Measurements from ENCODE around the gene LPCAT3.

The LPCAT3 gene

DNA sequence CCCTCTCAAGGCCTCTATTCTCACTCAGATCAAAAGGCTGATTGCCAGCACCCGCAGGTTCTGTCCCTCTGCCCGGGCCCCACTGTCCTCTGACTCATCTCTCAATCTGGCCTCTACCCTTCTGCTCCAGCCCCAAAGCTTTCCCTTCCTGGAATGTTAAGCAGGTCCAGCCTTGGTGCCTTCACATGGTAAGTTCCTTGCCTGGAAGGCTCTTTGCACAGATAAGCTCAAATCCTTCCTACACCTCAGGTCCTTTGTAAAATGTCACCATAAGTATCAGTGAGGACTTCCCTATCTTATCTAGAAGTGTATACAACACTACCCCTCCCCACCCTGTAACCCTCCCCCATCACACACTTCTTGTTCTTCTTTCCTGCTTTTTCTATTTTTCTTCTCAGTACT lies 22.2 kb downstream of the LPCAT3 start:
- DNase-seq = no peak

DNA sequence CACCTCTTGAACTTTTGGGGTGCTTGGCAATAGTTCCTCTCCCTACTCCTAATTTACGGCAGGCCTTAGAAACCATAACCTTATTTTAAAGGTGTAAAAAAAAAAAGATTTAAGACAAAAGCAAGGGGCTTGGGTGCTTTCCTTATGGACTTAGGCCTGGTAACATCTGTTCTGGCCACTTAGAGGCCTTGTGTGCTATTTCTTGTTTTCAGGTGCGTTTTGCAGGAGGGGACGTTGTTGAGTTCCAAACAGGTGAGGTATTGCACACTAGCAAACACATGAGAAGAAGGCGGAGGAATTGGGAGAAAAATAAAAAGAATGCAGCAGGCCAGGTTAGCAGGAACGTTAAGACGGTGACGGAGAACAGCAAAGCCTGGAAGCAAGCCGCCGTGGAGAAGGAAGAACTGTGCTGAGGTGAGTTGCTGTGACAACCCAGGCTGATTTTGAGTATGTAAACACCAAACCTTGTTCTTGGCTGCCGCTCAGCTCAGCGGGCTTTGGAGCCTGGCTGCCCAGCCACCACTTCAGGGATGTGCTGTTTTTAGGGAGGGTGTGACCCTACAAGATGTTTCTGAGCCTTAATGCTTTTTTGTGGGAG lies 30.2 kb downstream of the LPCAT3 start:
- no peak for DNase-seq

DNA sequence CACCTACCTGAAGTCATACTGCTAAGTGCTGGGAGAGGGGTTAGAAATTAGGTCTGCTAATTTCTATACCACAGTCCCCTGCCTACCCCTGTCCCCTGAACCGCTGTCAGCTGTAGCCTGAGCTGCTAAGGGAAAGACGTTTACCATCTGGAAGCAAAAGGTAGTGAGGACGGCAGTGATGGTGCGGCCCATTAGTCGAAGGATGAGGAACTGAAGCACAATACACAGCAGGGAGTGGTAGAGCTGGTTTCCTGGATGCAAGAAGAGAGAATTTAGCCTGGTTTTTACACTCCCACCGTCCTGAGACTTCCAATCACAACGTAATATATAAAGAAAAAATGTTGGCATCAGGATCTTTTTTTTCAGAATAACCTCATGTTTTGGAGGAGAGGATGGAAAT lies 35.7 kb downstream of the LPCAT3 start:
- DNase-seq = no peak

DNA sequence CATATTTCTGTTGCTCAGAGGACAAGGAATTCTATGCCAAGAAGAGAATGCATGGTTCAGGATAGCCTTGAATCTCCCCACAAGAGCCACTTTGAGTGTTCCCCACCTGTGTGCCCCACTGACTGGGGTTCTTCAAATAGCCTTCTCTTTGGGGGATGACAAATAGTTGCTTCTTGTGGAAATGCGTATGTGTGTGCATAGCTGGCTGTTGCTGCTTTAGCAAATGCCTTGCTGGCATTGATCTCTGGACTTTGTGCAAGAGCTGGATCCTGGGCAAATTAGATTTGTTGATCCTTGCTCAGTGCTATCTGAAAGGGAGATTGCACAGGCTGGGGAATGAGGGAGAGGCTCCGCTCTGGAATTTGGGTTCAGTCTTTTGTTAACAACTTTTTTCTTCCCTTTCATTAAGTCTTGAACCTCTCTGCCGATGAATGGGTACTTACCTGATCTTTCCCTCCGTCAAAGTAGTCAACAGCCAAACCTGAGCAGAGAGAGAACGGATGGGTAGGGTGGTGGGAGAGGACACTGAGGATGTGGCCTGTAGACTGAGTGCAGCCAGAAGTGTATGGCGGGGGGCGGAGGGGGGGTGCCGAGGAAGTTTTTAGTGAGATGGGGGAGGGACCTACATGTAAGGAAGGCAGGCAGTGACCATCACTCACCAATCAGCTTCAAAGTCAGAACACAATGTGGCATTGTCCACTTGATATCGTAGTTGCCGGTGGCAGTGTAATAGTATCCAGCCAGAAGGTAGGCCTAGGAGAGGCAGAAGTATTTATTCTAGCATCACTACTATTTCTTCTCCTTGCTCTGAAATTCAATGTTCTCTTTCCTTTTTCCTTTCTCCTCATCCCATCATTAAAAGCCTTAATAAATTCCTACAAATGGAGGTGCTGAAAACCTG lies 36.9 kb downstream of the LPCAT3 start:
- DNase-seq = no peak

DNA sequence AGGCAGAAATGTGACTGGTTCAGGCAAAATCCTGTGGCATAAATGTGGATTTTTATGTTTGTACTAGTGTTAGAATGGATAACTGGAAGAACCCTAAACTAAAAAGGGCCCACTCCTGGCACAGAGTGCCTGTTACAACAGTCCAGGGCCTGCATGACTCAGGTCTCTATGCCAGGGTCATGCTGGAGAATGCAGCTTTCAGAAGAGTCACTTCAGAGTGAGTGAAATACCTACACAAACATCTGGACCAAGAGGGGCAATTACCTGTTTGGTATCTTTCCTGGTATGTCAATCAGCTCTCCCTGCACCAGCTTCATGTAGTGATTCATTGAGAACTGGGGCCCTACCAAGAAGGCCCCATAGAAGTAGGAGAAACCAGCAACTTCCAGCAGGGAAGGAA lies 37.5 kb downstream of the LPCAT3 start:
- no peak for DNase-seq

DNA sequence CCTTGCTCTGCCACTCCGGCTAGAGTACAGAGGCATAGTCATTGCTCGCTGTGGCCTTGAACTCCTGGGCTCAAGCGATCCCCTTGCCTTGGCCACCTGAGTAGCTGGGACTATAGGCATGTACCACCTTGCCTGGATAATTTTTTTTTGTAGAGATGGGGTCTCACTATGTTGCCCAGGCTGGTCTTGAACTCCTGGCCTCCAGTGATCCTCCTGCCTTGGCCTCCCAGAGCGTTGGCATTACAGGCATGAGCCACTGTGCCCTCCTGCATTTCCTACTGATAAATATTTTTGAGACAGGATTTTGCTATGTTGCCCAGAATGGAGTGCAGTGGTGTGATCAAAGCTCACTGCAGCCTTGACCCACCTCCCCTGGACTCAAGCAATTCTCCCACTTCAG lies 38.2 kb downstream of the LPCAT3 start:
- no peak for DNase-seq

DNA sequence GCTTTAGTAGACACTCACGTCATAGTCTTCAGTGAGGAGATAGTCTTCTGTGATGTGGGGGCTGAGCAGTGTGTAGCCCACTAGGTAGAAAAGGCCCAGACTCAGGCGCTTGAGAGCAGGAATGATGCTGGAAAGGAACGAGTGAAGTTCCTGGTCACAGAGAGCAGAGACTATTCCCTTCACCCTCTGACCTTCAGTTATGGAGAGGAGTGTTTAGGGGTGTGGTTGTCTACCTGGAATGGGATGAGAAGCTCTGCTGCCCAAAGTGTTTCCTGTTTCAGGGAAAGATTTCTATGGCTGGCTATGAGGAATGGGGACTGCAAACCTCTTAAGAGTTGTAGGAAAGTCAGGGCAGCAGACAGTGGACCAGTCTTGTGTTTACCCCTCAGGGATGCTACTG lies 38.8 kb downstream of the LPCAT3 start:
- no peak for DNase-seq

DNA sequence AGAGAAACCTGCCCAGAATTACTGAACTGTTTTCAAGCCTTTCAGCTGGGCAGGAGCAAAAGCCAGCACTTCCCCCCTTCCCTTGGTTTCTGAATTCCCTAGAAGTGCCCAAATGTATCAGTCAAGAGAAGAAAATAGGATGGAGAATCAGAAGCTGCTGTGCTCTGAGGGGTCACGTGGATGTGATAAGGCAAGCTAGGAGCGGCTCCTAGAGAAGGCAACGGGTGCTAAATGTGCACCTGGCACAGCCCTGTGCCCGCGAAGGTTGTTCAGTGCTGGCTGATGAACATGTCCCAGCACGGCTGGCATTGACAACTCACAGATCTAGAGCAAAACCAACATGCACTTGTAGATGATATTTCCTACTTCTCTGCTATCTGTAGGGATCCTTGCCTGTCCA lies 39.3 kb downstream of the LPCAT3 start:
- DNase-seq = no peak

DNA sequence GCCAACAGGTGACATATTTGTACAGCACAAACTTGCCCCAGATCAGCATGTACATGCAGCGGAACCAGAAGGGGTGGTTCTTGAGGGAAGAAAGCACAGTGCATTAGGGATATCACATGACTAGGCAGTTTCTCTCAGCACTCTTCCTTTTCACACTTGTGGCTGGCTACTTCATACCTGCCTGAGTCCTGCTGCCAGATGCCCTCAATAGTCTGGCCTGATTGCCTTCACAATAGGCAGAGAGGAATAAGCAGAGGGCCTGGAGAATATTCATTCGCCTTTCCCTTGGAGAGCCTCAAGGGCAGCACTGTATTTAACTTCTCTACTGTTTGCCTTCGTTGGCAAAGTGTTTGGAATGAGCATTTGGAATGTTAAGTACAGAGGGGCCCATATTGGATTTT lies 39.7 kb downstream of the LPCAT3 start:
- DNase-seq = no peak

DNA sequence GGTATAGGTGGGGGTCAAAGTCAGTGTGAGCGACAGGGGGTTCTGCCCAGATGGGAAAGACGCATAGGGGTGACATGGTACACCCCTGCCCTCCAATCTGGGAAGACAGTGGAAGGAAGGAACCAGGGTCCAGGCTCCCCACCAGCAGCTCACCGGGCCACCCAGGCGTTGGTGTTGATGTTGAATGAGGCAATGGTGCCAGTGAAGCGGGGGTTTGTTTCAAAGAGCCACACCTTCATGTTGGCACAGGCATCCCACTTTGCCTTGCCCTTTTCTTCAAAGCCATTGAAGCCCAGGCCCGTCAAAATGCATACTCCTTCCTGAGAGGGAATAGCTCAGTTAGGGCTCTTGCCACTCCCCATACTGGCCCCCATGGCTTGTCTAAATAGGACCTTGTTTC lies 40.1 kb downstream of the LPCAT3 start:
- DNase-seq = no peak

DNA sequence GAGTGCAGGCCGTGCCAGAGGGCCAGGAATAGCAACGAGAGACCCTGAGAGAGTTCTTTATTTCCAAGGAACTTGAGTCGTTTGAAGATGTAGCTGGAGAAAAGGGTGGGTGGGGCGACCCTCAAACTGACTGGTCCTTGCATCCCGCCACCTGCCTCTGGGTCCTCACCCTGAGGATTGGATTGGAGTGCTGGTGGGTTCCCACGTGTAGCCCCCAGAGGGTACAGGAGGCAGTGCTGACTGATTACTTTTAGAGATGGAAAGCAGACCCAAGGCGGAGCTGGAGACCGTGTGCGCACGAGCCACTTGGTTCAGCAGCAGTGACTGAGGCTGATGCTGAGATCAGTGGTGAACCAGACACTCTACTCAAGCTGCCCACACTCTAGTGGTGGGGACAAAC lies 40.6 kb downstream of the LPCAT3 start:
- no peak for DNase-seq

DNA sequence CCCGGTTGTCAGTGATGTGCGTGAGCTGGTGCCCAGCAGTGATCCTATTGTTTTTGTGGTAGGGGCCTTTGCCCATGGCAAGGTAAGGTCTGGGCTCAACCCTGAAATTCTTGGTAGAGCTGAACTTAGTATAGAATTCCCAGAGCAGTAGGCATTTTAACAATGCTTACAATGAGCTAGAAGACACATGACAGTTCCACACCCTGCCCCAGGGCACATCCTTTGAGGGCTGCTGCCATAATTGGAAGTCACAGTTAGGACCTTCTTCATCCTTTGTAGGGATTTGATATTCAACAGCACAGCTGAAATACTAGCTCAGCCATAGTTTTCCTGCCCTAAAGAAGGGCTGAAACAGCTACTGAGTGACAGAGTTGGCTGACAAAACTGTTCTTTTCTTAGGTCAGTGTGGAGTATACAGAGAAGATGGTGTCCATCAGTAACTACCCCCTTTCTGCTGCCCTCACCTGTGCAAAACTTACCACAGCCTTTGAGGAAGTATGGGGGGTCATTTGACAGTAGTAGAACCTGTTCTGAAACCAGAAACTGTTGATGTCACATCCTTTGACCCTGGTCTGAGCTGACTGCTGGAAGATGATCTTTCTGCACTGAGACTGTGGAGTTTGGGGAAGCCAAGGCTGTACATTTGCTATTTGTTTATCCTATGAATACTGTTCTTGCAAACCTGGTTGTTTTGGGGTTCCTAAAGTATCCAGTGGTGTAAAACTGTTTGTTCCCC lies 42.8 kb downstream of the LPCAT3 start:
- DNase-seq = no peak

DNA sequence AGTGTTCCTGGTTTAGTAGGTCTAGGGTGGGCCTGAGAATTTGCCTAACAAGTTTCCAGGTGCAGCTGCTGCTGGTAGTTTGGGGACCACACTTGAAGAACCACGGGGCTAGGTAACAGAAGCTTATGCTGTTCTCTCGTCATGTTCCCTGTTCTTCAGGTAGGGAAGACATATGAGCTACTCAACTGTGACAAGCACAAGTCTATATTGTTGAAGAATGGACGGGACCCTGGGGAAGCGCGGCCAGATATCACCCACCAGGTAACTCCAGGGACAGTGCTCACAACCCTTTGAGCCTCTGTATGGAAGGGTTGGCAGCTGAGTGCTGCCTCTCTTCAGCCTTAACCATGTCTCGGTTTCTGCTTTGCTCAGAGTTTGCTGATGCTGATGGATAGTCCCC lies 44.1 kb downstream of the LPCAT3 start:
- no peak for DNase-seq

DNA sequence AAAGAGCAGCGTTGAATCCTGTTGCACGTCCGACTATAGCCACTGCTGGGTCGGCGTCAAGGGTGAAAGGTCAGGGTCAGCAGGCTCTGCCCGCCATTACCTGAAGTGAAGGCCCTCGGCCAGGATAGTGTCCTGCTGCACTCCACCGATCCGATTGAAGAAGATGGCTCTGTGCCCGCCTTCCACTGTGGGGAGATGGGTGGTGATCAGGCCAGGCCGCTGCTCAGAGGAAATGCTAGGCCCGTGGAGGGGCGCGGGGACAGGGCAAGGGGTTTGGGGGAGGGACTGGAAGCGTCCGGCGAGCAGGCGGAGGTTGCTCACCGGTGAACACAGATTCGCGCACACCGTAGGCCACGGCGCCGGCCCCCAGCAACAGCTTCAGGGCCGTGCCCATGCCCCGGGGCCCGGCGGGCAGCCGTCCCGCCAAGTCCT lies 48.2 kb downstream of the LPCAT3 start:
- no peak for DNase-seq

DNA sequence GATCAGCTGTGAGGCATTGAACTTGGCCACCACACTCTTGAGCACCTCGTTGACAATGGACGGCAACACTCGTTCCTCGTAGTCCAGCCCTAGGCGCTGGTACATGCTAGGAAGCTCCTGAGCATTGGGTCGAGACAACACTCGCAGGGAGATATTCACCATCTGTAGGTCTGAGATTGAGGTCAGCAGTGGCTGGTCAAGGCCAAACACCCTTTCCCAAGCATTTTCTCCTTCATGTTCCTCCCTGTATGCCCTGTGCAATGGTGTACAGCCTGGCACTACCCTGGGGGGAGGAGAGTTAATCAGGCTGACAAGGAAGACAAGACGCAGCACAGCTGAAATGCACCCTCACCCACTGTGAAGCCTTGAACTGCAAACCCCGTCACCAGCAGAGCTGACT lies 49.9 kb downstream of the LPCAT3 start:
- no peak for DNase-seq

DNA sequence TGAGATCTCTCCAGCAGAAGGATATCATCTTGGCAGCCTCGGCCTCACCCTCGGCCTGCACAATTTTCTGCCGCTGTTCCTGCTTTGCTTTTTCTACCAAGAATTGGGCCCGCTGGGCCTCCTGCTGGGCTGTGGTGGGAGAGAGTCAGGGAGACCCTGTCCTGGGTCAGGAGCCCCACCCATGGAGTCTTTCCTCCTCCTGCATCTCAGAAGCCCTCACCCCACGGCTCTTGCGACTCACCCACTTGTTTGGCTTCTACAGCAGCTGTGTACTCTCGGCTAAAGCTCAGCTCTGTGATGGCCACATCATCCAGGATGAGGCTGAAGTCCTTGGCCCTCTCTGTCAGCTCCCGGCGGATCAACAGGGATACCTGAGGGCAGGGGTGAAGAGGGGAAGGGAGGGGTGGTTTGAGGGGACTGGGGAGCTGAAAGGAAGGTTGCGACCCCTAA lies 50.6 kb downstream of the LPCAT3 start:
- no peak for DNase-seq

DNA sequence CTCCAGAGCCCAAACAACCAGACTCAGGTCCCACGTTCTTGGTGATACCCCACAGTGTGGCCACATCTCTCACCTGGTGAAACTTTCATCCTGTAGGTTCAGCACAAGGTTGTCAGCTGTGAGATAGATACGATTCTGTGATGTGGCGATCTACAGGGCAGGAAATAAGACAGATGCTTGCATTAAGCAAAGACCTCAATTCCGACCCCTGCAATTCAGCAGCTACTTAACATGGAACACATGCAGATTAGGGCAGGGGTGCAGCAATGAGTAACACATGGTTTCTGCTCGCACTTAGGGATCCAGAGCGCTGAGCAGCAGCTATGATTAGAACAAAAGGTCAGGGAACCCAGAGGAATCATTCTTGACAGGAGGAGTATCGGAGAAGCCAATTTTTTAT lies 51.9 kb downstream of the LPCAT3 start:
- no peak for DNase-seq

DNA sequence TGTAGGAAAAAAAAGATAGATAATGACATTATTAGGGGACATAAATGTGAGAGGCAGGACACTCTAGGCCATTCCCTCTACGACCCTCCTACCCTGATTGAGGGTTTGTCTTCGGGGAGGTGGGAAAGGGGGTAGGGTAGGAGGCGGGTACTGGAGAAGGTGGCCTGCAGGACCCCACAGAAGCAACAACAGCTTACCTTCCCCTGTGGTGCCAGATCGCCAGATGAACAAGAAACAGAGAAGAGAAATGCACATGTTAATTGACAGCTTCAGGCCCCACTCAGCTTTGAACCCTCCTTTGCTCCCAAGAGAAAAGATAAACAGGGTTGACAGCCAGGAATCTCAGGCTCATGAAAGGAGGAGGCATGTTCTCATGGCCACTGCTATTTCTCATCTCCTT lies 52.6 kb downstream of the LPCAT3 start:
- DNase-seq = no peak

DNA sequence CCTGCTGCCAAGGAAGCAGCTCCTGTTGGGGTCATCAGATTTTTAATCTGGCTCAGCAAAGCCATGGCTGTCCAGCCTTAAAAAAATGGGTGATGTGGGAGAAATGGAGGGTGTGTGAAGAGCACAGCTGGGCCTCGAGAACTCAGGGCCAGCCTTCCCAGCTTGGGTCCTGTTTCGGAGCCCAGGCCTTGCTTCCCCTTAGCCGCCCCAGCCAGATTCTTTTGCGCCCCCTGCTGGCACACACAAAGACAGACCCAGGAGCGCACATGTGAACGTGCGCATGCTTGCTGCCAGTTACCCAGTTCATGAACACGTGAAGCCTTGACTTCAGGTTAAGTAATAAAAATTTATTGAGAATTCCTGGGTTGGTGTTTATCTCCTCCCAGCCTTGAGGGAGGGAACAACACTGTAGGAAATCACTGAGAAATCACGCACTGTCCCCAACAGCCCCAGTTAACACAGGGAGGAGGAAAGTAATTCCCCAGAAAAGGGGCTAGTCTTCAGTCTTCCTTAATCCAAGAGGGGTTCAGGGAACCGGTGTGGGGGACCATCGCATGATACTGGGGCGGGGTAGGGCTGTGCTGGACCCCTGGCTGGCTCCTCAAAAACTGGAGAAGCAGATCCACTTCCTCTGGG lies 53.1 kb downstream of the LPCAT3 start:
- peak; percentile 57 to 84 (median 80) for DNase-seq

DNA sequence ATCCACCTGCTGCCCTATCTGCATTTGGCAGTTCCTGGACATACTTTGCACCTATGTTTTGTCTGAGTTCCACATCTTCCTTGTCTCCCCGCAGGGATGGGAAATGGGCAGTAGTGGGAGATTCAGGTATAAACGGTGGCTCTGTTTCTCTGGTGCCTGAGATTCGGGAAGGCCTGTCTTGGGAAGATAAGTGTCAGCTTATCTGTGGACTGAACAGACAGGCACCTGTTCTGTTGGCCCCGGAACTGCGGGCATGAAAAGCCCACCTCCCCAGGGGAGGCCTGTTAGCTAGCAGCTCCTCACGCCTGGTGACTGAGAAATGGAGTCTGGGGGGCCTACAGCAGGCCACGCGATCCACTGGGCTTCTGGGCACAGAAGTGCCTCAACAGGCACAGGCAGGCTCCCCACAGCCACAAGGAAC lies 53.7 kb downstream of the LPCAT3 start:
- no peak for DNase-seq

DNA sequence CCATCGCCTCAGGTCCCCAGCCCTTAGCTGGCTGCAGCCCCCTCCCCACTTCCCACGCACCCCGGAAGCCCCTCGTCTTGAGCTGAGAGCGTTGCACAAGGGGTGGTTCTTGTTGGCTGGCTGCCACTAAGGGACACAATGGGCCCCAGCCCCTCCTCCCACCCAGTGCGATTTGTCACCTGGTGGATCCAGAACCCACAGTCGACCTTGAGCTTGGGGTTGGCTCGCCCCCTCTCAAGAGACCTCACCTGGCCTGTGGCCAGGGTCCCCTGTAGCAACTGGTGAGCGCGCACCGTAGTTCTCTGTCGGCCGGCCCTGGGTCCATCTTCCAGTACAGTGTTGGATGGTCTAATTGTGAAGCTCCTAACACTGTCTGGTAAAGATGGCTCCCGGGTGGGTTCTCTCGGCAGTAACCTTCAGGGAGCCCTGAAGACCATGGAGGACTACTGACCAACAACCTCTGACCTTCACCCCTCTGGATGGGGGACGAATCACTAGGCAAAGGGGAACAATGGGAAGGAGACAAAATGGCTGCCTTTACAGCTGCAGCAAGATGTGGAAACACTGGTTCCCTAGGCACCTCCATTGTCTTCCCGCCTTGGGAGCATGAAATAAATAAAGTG lies 54.4 kb downstream of the LPCAT3 start:
- DNase-seq = no peak

DNA sequence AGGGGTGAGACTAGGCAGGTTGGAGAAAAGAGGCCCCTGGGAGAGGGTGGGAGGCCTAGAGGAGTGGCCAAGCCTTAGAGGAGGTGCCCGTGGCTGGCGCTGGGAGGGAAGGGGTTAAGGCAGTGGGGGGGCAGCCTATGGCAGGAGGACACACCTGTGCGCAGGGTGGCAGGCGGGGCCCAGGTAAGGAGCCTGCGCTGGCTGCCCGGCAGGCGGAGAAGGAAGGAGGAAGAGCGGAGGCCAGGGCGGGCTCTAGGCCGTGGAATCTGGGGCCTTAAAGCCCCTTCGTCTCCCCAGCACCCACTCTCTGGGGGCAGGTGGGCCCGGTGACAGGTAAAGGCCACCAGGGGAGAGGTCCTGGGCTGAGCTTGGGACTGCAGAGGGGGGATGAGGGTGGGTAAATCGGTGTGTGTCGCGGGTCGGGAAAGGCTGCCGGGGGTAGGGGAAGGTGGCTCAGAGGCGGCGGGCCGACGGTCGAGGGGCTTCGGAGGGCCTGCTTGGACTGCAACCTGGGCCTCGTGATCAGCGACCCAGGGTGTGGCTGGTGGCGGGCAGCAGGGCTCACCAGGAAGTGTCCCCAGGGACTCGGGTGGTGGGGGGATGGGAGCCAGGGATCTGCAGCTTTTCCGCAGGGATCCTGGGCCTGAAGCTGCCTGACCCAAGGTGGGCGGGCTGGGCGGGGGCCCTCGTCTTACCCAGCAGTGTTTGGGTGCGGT lies 55.1 kb downstream of the LPCAT3 start:
- no peak for DNase-seq
